ENCODE data around the gene ZNF567.

The ZNF567 gene

DNA sequence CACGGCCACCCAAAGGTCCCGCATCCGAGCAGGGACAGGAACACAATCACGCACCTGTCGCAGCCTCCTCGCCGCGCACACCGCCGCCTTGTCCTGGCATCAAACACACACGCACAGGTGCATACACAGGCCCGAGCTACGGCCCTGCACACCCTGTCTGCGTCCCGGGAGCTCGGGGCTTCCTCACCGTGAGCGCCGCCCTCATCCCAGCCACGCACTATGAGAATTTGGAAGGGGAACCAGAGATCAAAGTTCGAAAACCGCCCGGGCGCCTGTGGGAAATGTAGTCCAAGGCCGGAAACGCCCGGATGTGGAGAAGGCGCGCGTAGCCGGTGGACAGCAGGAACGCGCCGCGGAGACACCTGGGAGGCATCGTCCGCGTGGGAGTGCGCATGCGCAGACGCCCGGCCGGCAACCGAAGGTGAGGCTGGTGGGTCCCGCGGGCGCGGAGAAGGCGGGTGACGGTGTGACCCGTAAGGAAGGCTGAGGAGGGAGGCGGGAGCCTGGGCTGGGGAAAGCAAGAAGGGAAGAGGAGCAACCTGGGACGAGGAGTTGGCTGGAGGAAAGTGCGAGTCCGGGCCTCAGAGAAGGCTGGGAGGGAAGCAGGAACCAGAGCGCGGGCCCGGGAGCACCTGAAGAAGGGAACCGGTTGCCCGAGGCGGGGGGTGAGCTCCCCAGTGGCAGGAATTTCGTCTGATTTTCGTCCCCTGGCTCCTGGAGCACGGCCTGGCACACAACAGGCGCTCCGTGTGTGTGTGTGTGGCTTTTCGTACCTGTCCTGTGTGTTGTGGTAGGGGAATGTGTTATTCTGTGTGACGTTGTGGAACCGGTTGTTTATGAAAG lies at the start of gene ZNF567:
ZNF567 (plus strand) TSS at position 399 of the 843 bp plus-strand sequence. CDS start 7,256 bp downstream, outside the sequence.
- DNase-seq: peak; percentile 97 to 98
- TF ChIP-seq POLR2A (IDR thresholded peaks at IDR 0.05; ENCODE audit: low read length) (peak; percentile 87), GATA1 (IDR thresholded peaks at IDR 0.05; ENCODE audit: low read depth, low read length) (no peak)

DNA sequence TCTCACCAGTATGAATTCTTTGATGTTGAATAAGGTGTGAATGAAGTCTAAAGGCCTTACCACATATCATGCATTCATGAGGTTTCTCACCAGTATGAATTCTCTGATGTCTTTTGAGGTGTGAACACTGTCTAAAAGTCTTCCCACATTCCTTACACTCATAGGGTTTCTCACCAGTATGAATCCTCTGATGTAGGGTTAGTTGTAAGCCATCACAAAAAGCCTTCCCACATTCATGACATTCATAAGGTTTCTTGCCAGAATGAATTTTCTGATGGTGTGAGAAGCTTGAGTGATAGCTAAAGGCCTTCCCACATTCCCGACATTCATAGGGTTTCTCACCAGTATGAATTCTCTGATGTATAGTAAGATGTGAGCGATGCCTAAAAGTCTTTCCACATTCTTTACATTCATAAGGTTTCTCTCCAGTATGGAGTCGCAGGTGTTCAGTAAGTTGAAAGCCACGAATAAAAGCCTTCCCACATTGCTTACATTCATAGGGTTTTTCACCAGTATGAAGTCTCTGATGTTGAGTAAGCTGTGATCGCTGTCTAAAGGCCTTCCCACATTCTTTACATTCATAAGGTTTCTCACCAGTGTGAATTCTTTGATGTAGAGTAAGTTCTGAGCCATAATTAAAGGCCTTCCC lies 48.4 kb upstream of the ZNF567 start:
- TF ChIP-seq POLR2A (IDR thresholded peaks at IDR 0.05; ENCODE audit: low read length) (no peak), GATA1 (IDR thresholded peaks at IDR 0.05; ENCODE audit: low read depth, low read length) (no peak)
- DNase-seq: peak in 1 of 2 experiments; percentile 18

GRCh38 chr19:36646746-36647145 lies 40.7 kb upstream of the ZNF567 start:
- TF ChIP-seq GATA1 (IDR thresholded peaks at IDR 0.05; ENCODE audit: low read depth, low read length) (no peak), POLR2A (IDR thresholded peaks at IDR 0.05; ENCODE audit: low read length) (no peak)
- no peak for DNase-seq

GRCh38 chr19:36652958-36653357 lies 34.5 kb upstream of the ZNF567 start:
- no peak for TF ChIP-seq POLR2A (IDR thresholded peaks at IDR 0.05; ENCODE audit: low read length)
- TF ChIP-seq GATA1 (IDR thresholded peaks at IDR 0.05; ENCODE audit: low read depth, low read length): no peak
- DNase-seq: no peak

- DNase-seq: no peak
- TF ChIP-seq GATA1 (IDR thresholded peaks at IDR 0.05; ENCODE audit: low read depth, low read length) (no peak), POLR2A (IDR thresholded peaks at IDR 0.05; ENCODE audit: low read length) (no peak)
Observed at GRCh38 chr19:36665832-36666231, 21.6 kb upstream of the ZNF567 start.

- TF ChIP-seq POLR2A (IDR thresholded peaks at IDR 0.05; ENCODE audit: low read length) (no peak), GATA1 (IDR thresholded peaks at IDR 0.05; ENCODE audit: low read depth, low read length) (no peak)
- DNase-seq: no peak
Observed at GRCh38 chr19:36668646-36669045, 18.8 kb upstream of the ZNF567 start.

- TF ChIP-seq GATA1 (IDR thresholded peaks at IDR 0.05; ENCODE audit: low read depth, low read length): no peak
- no peak for DNase-seq
Observed at GRCh38 chr19:36672368-36672767, 15.0 kb upstream of the ZNF567 start.

GRCh38 chr19:36674201-36674600 lies 13.2 kb upstream of the ZNF567 start:
- TF ChIP-seq GATA1 (IDR thresholded peaks at IDR 0.05; ENCODE audit: low read depth, low read length) (no peak), POLR2A (IDR thresholded peaks at IDR 0.05; ENCODE audit: low read length) (no peak)

DNA sequence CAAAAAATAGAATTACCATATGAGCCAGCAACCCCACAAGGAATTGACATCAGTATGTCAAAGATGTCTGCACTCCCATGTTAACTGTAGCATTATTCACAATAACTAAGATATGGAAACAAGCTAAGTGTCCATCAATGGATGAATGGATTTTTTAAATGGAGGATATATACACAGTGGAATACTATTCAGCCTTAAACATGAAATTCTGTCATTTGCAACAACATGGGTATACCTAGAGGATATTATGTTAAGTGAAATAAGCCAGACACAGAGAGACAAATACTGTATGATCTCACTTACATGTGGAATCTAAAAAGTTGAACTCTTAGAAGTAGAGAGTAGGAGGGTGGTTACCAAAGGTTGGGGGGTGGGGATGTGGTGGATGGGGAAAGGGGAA lies 8.0 kb upstream of the ZNF567 start:
- DNase-seq: no peak
- TF ChIP-seq GATA1 (IDR thresholded peaks at IDR 0.05; ENCODE audit: low read depth, low read length) (no peak), POLR2A (IDR thresholded peaks at IDR 0.05; ENCODE audit: low read length) (no peak)

More at GRCh38 chr19:36674201-36674600, 13.2 kb upstream of the ZNF567 start:
- DNase-seq: no peak

GRCh38 chr19:36685835-36686234 lies 1.6 kb upstream of the ZNF567 start:
- TF ChIP-seq GATA1 (IDR thresholded peaks at IDR 0.05; ENCODE audit: low read depth, low read length) (no peak), POLR2A (IDR thresholded peaks at IDR 0.05; ENCODE audit: low read length) (no peak)
- no peak for DNase-seq

DNA sequence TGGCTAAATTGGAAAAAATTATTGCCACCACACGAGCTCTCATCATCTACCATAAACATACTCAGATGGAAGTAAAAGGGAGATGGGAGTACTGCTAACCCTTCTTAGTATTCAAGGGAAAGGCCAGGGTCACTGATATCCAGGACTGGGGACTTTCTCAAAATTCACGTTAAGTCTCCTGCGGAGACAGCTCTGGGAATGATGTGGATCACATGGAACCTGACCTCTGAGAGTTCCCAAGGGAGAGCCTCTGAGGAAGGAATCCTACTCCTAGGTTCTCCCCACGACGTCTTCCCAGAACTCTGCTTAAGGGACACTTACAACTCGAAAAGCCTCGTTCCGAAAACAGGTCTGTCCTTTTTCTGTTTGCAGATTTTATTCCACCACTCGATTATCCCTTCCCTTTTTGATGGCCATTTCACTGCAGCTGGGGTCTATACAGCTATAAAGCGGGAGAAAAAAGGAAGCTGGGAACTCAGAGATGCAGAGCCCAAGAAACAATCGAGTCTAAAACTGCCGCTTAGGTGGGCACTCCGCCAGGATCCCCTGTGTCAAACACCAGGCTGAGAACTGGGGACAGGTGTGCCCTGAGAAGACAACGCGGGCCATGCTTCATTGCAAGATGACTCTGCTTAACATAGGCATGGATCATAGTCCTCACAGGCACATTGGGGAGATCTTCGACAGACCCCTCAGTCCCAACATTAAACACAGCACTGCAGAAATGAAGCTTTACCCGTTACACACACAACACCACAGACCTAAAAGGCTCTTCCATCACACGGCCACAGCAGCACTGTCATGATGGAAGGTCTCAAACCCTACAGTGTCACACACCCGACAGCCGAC lies 823 bp upstream of the ZNF567 start:
- DNase-seq: no peak
- TF ChIP-seq POLR2A (IDR thresholded peaks at IDR 0.05; ENCODE audit: low read length) (no peak), GATA1 (IDR thresholded peaks at IDR 0.05; ENCODE audit: low read depth, low read length) (no peak)

DNA sequence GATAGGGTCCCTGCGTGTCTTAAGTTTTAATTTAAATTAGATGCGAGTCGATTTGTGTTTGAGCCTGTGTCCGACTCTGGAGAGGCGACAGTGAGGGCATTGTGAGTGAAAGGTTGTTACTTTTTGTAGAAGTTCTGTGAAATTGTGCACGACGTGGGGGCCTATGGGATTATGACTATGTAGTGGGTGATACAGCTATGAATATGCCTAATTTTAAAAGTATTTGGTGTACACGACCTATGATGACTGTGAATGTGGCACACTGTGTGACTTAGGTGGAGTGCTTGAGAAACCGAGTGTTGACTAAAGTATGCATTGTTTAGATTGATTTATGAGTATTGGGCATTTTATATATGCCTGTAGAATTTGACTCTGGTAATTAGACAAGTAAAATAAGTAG lies 646 bp downstream of the ZNF567 start:
- no peak for DNase-seq
- TF ChIP-seq POLR2A (IDR thresholded peaks at IDR 0.05; ENCODE audit: low read length) (no peak), GATA1 (IDR thresholded peaks at IDR 0.05; ENCODE audit: low read depth, low read length) (no peak)

- DNase-seq: no peak
- TF ChIP-seq GATA1 (IDR thresholded peaks at IDR 0.05; ENCODE audit: low read depth, low read length): no peak
- TF ChIP-seq POLR2A (IDR thresholded peaks at IDR 0.05; ENCODE audit: low read length): no peak
Observed at GRCh38 chr19:36707134-36707533, 19.7 kb downstream of the ZNF567 start.

DNA sequence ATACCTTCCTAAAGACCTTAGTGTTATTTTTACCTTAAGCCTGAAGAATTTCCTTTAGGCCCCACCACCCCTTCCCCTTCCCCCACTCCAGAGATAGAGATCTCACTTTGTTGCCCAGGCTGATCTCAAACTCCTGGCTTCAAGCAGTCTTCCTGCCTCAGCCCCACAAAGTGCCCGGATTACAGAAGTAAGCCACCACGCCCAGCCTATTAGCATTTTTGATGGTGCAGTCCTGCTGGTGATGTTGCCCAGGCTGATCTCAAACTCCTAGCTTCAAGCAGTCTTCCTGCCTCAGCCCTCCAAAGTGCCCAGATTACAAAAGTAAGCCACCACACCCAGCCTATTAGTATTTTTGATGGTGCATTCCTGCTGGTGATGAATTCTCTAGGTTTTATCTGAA lies 22.0 kb downstream of the ZNF567 start:
- DNase-seq: no peak
- TF ChIP-seq POLR2A (IDR thresholded peaks at IDR 0.05; ENCODE audit: low read length) (no peak), GATA1 (IDR thresholded peaks at IDR 0.05; ENCODE audit: low read depth, low read length) (no peak)
